Activated CD4-positive, alpha-beta T cell treated with anti-CD3 and anti-CD28 coated beads, Interleukin-2, amount 50 U/mL, for 16 hours (primary cell): ENCODE measurements around the gene CRACDL.
"Not testable (repeated sequence)": the region's sequence is repeated elsewhere in the genome, so short reads cannot be mapped to it uniquely, and the experiment has no call there.

ENCODE experiments used
- DNase-seq: peaks from one replicate; pipeline ENCODE4 v3.0.0-alpha.2; 2020

CRACDL gene

DNA sequence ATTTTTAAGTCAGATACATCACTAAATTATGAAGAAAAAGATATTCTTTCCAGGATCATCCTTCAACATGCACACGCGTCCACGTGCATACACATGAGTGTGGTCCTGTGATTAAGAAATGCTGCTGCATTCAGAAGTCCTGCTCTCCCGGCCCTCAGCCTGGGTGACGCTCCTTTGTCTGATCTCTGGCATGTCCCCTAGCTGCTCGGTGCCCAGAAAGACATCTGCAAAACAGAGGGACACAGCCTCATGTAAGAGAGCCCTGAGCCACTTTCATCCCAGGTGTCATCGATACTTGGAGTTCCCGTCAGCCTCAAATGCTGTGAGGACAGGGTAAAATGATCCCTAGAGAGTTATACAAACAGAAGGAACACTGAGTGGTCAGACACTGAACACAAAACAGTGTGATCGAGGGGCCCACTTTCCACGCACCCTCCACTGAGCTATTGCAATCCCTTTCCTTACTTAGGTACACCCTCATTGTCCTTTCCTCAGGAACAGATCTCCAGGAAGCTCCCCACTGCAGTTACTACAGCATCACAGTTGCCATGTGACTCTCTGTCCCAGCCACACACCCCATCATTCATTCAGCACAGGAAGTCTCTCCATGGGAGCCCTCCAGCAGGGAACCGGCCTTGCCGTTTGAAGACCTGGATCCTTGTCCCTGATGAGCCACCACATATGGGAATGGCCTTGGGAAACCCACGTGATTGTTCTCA, 32.1 kb downstream of the CRACDL start:
- no peak for DNase-seq

DNA sequence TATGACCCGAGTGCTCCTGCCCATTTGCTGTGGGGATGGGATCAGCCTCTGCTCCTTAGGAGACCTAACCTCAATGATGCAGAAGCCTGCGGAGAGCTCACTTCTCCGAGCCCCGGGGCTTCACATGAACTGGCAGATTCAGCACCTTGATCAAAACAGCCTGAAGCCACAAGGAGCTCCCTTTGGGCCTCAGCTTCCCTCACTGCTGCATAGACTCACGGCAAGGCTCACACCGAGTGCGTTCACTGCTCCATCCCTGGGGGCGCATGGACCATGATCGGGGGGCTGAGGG, 33.0 kb downstream of the CRACDL start:
- DNase-seq = no peak

DNA sequence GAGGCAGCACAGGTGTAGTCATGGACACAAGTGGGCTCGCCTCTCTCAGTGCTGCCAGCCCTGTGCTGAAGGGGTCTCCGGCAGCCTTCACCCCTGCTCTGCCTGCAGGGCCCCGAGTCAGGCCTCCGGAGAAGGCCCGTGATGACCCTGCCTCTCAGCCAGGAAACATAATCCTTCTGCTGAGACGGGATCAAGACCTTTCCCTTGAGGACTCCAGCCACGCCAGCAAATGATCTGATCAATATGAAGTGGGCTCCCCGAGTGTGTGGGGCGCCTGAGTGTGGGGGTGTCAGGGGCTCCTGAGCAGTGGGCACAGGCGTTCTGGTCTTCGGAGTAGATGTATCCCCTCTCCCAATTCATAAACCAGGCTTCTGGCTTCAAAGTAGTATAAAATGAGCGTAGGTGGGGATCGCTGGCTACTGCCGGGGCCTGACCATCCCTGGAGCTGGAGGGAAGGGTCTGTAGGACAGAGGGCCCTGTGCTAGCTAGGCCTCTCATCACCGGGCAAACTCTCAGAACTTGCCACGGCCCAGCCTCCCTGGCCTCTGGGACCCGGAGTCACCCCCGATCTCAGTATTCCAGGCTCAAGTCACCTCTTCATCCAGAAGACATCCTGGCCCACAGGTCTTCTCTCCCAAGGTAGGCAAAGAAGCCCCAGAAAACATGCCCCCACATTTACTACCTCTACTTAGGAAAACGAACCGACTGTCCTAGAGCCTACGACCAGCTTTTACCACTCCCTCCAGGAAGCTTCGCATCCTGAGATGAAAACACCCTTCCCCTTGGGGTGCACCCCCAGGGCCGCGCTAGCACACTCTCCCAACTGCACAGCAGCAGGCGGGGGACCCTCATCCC, 33.6 kb downstream of the CRACDL start:
- no peak for DNase-seq

DNA sequence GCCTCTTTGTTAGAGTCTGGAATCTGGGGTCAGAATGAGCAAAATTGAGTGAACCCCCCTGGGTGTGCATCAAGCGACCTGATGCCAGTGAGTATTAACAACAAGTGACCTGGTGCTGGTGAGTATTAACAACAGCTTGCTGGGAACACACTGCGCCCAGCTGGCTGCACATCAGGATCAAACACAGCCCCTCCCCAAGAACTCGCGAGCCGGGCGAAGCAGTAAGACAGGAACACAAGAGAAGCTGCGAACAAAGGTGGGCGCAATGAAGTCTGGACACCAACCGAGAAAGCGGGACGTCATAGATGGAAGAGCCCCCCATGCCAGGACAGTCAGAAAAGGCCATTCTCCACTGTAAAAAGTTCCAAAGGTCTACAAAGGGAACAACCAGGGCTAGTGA, 34.3 kb downstream of the CRACDL start:
- no peak for DNase-seq

DNA sequence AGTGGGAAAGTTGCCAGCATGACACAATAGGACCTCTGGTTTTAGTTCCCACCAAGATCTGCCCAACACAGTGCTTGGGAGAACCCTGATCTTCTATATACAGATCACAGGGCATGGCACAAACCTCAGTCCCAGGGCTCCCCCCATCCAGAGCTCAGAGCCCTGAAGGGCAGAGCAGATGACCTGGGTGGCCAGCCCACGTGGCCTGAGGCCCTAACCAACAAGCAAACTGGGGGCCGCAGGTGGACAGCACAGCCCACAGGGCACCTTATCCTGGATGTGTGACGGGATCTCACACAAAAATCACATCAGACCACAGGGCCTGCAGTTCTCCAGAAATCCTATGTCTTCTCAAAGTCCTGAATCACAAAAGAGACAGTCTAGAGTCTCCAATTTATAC, 34.7 kb downstream of the CRACDL start:
- no peak for DNase-seq

DNA sequence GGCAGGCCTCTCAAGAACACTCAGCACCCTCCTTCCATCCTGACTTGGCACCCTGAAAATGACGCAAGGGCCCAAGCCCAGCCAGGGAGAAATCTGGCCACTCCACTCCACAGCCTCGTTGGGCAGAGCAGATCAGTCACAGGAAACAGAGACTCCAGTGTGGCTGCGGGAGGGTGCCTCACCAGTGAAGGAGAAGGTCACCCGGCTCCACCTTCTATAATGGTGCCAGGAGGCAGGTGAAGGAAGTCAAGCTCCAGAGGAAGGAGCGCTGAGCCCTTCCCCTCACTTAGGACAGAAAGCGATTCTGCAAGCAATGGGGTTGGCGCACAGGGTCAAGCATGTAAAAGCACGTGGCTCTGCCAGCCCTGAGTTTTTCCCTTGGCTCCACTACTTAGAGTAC, 35.3 kb downstream of the CRACDL start:
- no peak for DNase-seq

DNA sequence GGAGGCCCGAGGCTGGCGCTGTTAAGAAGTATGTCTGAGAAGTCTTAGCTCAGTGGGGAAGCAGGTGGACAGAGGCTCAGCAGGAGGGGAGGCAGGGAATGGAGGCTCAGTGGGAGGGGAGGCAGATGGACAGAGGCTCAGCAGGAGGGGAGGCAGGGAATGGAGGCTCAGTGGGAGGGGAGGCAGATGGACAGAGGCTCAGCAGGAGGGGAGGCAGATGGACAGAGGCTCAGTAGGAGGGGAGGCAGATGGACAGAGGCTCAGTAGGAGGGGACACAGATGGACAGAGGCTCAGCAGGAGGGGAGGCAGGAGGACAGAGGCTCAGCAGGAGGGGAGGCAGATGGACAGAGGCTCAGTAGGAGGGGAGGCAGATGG, 36.3 kb downstream of the CRACDL start:
- DNase-seq = not testable (repeated sequence)

DNA sequence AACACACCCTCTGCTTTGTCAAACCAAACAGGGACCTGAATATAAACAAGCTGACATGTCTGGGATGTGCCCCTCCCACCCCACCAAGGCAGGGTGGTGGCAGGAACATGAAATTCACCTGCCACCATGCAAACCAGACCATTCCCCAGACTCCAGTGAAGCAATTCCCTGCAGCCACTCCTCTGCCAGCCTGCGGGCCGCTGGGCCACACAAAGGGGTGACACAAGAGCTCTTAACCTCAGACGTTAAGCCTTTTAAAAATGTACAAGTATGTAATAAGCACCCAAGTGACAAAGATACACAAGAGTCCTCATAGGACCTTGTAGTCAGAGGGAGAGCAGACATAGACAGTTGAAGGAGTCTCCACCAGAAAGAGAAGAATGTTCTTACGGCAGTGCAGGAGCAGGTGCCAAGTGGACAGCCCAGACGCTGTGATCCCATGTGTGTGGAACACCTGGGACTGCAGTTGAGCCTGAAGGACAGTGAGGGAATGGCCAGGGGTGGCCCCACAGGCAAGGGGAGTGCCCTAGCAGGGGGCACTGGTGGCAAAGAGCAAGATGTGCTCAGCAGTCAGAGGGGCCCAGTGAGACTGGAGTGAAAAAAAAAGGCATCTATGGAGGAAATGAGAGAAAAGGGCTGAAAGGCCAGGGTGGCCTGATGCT, 36.9 kb downstream of the CRACDL start:
- DNase-seq = no peak

DNA sequence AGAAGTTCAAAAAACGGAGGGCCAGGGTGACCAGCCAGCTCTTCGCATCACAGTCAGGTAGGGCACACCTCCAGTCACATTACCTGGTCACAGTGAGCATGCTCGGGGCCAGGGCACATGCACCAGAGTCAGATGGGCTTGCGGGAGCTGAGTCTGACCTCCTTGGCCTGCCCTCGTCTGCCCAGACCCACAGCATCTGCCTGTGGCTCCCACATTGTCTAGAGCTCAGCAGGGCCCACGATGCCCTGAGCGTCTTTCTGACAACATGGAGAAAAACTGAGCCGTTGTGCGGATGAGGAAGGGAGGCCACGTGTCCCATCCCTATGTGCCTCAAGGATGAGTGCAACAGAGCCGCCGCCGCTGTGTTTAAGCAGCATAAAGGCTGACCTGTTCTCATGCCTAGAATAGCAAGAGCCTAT, 37.6 kb downstream of the CRACDL start:
- DNase-seq = no peak

DNA sequence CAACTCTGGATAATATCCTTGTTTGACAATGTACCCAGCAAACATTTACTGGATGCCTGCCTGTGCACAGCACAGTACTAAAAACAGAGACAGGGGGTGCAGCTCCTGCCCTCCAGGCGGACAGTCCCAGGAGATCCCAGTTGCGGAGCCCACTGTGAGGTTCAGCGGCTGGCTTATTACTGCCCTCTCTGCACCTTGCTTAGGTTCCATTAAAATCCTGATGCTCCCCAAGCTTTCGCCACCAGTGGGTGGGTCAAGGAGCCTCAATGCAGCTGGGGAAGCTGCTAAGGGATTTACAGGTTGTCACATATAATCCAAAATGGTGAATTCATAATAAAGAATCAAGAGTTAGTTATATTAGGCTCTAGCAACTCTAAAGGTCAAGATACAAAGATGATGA, 38.3 kb downstream of the CRACDL start:
- DNase-seq = no peak

DNA sequence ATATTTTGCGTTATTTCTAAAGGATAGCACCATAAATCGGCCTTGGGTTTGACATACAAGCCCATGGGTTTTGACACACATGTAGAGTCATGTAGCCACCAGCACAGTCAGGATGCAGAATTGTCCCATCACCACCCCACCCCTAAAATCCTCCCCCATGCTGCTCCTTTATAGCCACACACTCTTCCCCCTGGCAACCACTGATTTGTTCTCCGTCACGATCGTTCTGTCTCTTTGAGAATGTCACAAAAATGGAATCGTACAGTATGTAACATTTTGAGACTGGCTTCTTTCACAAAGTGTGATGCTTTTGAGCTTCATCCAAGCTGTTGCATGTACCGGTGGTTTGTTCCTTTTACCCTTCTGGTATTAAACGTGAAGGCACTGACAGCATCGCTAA, 39.1 kb downstream of the CRACDL start:
- DNase-seq = no peak

DNA sequence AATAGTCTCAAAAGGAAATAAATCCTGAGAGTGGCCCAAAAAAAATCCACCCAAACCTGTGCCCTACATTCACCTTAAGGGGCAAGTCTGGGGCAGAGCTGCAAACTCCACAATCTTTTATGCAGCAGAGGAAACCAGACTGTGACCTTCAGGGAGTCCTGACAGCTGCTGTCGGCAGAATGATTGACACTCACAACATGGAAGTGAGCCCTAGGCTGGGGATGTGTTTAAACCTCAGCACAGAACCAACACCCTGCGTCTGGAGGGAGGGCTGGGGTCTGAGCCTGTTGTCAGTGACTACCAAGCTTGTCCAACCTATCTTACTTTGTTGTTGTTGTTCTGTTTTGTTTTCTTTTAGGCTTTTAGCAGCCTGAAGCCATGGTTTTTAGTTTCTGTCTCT, 39.6 kb downstream of the CRACDL start:
- DNase-seq = no peak

DNA sequence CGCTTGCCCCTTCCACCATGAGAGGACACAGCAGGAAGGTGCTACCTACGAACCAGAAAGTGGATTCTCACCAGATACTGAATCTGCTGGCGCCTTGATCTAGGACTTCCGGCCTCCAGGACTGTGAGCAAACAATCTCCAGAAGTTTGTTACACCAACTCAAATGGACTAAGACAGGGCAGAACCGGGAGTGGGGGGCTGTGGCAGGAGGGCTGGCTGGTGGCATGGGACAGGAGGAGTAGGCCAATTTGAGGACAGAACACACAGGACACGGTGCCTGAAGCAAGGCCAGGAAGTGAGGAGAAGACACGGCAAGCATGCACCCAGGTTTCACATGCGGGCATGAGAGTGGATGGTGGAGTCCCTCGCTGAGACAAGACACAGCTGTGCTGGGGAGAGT, 40.1 kb downstream of the CRACDL start:
- no peak for DNase-seq

DNA sequence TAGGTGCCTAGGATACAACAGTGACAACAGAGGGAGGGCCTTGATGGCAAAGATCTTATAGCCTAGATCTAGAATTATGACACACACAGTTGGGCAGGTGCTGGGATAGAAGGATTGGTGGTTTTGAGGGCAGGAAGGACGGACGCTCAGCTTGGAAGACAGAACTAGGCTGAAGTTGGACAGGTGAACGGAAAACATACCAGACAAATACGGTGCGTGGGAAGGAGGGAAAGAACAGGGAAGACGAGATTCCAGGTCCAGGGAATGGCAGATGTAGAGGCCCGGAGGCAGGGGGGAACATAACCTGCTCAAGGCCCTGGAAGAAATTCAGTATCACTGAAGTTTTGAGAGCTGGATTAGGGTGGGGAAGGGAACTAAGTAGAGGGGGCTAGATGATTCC, 40.8 kb downstream of the CRACDL start:
- no peak for DNase-seq

DNA sequence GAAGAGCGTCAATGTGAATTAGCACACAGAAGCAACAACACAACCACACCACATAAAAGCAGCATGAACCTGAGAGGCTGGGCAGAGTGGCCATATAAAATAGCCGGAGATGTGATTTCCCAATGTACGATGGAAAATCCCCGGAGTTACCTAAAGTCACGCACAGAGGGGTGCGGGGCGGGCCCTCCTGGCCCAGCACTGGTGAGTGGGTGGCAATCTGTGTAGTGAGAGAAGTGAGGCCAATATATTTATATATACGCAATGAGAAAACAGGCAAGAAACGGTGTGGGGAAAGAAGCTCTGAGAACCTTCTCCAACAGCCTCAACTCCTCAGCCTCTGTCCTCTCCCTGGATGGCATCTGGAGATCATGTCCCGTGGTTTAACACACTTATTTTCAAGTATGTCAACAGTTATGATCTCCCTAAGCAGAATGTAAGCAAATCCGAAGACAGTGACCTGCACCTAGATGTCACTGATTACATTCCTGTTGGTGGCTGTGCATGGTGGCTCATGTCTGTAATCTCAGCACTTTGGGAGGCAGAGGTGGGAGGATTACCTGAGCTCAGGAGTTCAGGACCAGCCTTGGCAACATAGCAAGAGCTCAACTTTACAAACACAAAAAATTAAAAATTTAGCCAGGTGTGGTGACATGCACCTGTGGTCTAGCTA, 41.6 kb downstream of the CRACDL start:
- no peak for DNase-seq

DNA sequence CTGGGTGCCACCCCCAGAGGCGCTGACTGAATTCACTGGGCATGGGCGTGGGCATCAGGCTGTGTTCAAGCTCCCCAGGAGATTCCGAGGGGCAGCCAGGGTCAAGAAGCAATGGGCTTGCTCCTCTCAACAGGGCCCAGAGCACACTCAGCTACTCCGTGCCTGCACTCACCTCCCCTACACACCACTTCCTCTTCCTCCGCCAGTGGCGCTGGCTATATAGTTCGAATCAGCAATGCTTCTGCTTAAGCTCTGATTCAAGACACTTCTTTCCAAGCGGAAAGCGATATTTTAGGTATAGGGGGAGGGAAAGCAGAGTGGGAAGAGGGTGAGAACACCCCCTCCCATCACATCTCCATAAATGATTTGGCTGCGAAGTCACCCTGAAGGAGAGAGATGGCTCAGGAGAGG, 42.1 kb downstream of the CRACDL start:
- DNase-seq = no peak

DNA sequence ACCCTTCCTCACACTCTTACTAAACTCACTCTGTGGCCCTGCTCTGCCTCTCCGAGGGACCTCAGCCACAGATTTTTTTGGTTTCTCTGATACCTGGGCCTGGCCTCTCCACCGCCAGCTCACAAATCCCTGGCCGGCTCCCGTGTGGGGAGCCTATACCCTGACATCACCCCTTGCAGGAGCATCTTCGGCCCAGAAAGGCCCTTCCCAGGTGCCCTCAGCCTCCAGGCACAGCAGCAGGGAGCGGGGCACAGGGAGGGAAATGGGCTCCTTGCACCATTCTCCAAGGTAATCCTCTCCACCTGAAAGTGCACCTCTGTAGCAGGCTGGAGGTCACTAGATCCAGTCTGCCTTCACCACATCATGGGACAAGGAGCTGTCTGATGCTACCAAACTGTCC, 43.2 kb downstream of the CRACDL start:
- DNase-seq = no peak

DNA sequence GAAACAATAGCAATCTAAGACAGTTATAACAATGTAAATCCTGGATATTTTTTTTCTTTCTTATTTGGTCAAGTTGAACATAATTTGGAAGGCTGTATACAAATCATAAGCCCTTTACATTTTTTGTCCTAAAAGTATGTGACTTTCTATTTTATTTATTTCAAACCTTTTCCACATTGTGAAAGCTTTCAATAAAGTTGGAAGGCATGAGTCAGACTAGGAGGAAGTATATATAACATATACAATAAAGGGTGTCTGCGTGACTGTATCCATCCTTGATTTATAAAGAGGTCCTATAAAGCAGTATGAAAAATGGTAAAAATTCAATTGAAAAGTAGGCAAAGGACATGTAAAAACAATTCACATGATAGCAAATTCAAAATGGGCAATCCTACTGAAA, 44.4 kb downstream of the CRACDL start:
- no peak for DNase-seq

DNA sequence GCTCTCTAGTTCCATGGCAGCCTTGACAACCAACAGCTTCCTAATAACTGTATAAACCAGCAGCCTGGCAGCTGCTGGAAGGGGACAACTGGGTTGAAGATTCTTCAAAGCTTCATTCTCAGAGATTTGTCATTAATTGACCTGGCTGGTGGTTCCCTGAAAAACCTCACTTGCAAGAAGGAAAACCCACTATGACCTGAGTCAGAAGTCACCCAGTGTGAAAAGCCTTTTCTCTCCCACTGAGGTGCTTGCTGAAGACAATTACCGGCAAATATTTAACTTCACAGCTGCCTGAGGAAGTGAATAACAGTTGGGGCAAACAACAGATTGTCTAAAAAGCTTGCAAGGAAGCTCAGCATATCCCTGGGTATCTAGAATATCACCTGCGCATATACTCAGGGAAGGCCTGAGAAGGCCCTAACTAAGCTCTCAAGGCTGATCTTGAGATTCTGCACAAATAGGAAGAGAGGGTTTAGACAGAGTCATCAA, 49.9 kb downstream of the CRACDL start:
- DNase-seq = no peak

DNA sequence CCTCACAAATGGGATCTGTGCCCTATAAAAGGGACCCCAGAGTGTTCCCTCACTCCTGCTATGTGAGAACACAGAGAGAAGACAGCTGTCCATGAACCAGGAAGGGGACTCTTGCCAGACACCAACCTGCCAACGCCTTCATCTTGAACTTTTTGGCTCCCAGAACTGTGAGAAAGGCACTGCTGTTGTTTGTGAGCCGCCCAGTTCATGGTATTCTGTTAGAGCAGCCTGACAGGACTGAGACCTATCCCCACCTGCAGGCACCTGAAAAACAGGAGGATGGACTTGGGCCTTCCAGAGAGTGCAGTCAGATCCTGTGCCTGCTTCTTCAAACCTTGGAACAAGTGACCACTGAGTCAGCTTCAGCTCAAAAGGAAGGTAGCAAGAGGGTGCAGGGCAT, 51.4 kb downstream of the CRACDL start:
- no peak for DNase-seq

DNA sequence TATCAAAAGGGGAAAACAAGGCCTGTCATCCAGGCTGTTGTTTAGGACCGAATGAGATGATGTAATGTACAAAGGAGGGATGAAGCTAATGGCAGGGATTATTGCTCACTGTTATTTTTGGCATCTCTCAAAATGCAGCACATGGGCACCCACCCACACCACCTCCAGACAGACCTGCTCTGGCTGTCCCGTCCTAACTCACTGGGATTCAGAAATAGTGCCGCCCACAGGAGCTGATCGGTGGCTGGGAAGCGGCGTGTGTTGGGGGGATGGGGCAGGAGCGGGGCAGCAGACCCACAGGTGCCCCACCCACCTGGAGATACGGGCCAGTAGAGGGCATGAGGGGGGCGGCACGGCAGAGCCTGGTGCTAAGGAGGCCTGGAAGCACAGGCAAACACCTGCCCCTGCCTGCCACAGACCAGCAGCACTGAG, 52.2 kb downstream of the CRACDL start:
- DNase-seq = no peak

DNA sequence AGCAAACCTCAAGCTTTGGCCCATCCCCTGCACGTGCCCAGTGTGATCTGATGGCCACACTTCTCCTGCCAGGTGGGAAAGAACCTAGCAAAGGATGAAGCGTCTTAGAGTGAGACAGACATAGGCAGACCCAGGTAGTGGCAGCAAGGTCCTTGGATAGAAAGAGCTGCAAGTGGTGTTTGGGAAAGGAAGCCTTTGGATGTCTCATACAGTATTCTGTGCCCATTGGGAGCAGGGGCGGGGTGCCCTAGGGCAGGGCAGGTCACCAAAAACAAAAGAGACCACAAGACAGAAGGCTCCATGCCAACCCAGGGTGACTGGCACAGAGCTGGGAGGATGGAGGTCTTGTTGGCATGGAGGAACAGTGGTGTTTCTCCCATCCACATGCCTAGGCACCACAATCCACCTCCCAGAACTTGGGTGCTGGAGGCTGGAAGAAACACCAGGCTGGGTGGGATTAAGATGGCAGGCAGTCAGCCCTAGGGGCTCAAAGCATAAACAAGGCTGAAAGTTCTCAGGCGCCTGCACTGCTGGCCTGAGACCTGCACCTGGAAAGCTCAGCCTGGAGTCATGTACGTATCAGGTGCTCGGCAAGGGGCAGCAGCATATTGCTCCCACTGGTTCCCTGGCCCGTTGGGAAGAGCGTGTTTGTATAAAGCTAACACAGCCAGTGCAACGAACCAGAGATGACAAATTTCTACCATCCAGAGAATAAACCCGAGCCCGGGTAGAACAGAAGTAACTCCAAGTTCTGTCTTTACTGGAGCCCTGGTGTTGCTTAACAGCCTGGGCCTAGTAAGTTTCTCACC, 52.9 kb downstream of the CRACDL start:
- DNase-seq = no peak

DNA sequence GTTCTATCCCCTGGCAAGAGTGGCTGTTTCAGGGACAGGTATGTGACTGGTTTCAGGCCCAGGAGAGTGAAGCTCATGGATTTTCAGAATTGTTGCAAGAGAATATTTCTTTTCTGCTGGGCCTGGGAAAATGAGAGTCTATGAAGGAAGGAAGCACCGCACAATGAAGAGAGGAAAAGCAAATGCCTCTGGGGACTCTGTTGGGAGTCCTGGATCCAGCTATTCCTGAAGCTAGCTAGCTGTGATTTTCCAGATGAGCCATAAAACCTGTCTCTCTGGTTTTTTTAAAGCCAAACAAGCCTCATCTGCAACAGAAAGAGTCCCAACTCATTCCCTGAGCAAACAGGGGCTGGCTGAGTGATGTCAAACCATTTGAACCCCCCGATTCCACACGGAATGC, 53.7 kb downstream of the CRACDL start:
- no peak for DNase-seq
